Endothelial cell of umbilical vein (primary cell): ENCODE results near the gene TRNP1. TPM values are rescaled to one million over a fixed set of nuclear protein-coding genes. Genes with fewer than 3 reads are reported as not detected.

ENCODE experiments used
- BruUV-seq: library from RNA; stranded (reverse); fragments of 400-500 nt; replicated peaks from 2 replicates; lab custom pipeline; 2021; lab: Mats Ljungman, UMichigan
- CTCF ChIA-PET: fragments of 300-600, 350-600 bp; sonication (Branson Sonifier 250); formaldehyde crosslinking; loops from one replicate; lab custom pipeline; 2021; ENCODE audit warnings: antibody characterized with exemption, inconsistent platforms; lab: Charles Lee
- POLR2A ChIA-PET: fragments of 300-600, 350-600 bp; sonication (Branson Sonifier 250); formaldehyde crosslinking; loops from one replicate; lab custom pipeline; 2021; ENCODE audit warnings: antibody characterized with exemption, inconsistent platforms; lab: Charles Lee
- DNase-seq: peaks from one replicate; pipeline ENCODE4 v3.0.0-alpha.2; 2011; ENCODE audit warnings: low read depth, low spot score
- FAIRE-seq: peaks from 2 replicates; lab custom pipeline; 2011; peaks lifted over from hg19 to GRCh38; lab: Jason Lieb, UNC
- H2AFZ ChIP-seq: 2 replicates; pipeline ENCODE4 v1.6.0; 2012; ENCODE audit warnings: low read depth, low read length, control low read depth, inconsistent platforms
- H3K27ac ChIP-seq: 2 replicates; pipeline ENCODE4 v1.5.1; 2011; ENCODE audit warnings: low read depth, mild to moderate bottlenecking, control low read depth, low read length, moderate library complexity; ENCODE audit not compliant: insufficient read depth
- H3K27me3 ChIP-seq, 2 experiments: 2 replicates each; pipeline versions ENCODE4 v1.6.0 to v1.6.1; 2011; ENCODE audit warnings: low read length in 2 of 2, mixed read lengths in 1 of 2; ENCODE audit not compliant: control insufficient read depth in 2 of 2, insufficient read depth in 2 of 2
- H3K36me3 ChIP-seq, 2 experiments: 2 replicates in 1 of 2; 3 replicates in 1 of 2; pipeline ENCODE4 v1.5.1; 2011; ENCODE audit warnings: low read length in 2 of 2, mild to moderate bottlenecking in 1 of 2, moderate library complexity in 1 of 2; ENCODE audit not compliant: control insufficient read depth in 2 of 2, insufficient read depth in 2 of 2; ENCODE audit errors: extremely low read depth in 1 of 2
- H3K4me1 ChIP-seq: 3 replicates; pipeline ENCODE4 v1.5.1; 2011; ENCODE audit warnings: mild to moderate bottlenecking, low read length; ENCODE audit not compliant: control insufficient read depth, insufficient read depth; ENCODE audit errors: extremely low read depth
- H3K4me2 ChIP-seq: 2 replicates; pipeline ENCODE4 v1.6.1; 2011; ENCODE audit warnings: low read length, control low read depth, mixed read lengths; ENCODE audit not compliant: insufficient read depth
- H3K4me3 ChIP-seq, 3 experiments: fragments of 200-600 bp in 1 of 3; sonication (generic), shearing (Covaris generic) in 1 of 3; replicated peaks in 1 of 3; 2 replicates each; pipeline ENCODE4 v1.5.1; 2011 to 2016; ENCODE audit warnings: control low read depth in 3 of 3, low read length in 3 of 3, mild to moderate bottlenecking in 2 of 3, inconsistent platforms in 1 of 3, low read depth in 1 of 3, moderate library complexity in 1 of 3; ENCODE audit not compliant: insufficient read depth in 1 of 3
- H3K79me2 ChIP-seq: 2 replicates; pipeline ENCODE4 v1.6.0; 2012; ENCODE audit warnings: low read length, inconsistent platforms; ENCODE audit not compliant: control insufficient read depth, insufficient read depth
- H3K9ac ChIP-seq: replicated peaks from 2 replicates; pipeline ENCODE3; 2011; ENCODE audit warnings: low read length, control low read depth; ENCODE audit not compliant: insufficient read depth; ENCODE audit errors: extremely low read depth
- H3K9me1 ChIP-seq: replicated peaks from 3 replicates; pipeline ENCODE4 v1.6.0; 2011; ENCODE audit warnings: mild to moderate bottlenecking, low read length; ENCODE audit not compliant: control insufficient read depth, insufficient read depth; ENCODE audit errors: extremely low read depth
- H3K9me3 ChIP-seq: replicated peaks from 2 replicates; pipeline ENCODE4 v1.5.1; 2012; ENCODE audit warnings: low read length, inconsistent platforms; ENCODE audit not compliant: control insufficient read depth, insufficient read depth
- H4K20me1 ChIP-seq: replicated peaks from 2 replicates; pipeline ENCODE3; 2011; ENCODE audit warnings: mild to moderate bottlenecking, low read length; ENCODE audit not compliant: control insufficient read depth, insufficient read depth; ENCODE audit errors: extremely low read depth
- CTCF ChIP-seq, 2 donors: IDR thresholded peaks; 1 replicate in 1 of 2; 2 replicates in 1 of 2; pipeline ENCODE4 v1.5.1; 2011; ENCODE audit warnings: low read length in 2 of 2, mild to moderate bottlenecking in 2 of 2, moderate library complexity in 2 of 2, control low read depth in 1 of 2, inconsistent platforms in 1 of 2, low read depth in 1 of 2; ENCODE audit not compliant: insufficient read depth in 1 of 2; ENCODE audit errors: extremely low read depth in 1 of 2
- EZH2 ChIP-seq: IDR thresholded peaks from 2 replicates; pipeline ENCODE4 v1.6.1; 2012; ENCODE audit warnings: borderline replicate concordance, low read depth, mild to moderate bottlenecking, moderate library complexity, low read length, inconsistent platforms; ENCODE audit not compliant: severe bottlenecking
- FOS ChIP-seq: IDR thresholded peaks from 2 replicates; pipeline ENCODE4 v1.6.1; 2011; ENCODE audit warnings: mild to moderate bottlenecking, low read length, moderate library complexity, borderline replicate concordance; ENCODE audit not compliant: insufficient read depth
- GATA2 ChIP-seq: IDR thresholded peaks from 2 replicates; pipeline ENCODE4 v1.7.0; 2011; ENCODE audit warnings: low read depth, mild to moderate bottlenecking, moderate library complexity, mixed read lengths, low read length; ENCODE audit not compliant: insufficient read length, insufficient read depth
- JUN ChIP-seq: IDR thresholded peaks from 2 replicates; pipeline ENCODE4 v1.6.1; 2011; ENCODE audit warnings: borderline replicate concordance, low read depth; ENCODE audit not compliant: insufficient read length, insufficient read depth
- MAX ChIP-seq: IDR thresholded peaks from 2 replicates; pipeline ENCODE4 v1.6.1; 2011; ENCODE audit not compliant: insufficient read depth, insufficient read length
- MYC ChIP-seq: IDR thresholded peaks from one replicate; pipeline ENCODE4 v1.6.1; 2011; ENCODE audit warnings: mild to moderate bottlenecking, low read depth, low read length
- POLR2A ChIP-seq: IDR thresholded peaks from 2 replicates; pipeline ENCODE4 v1.6.1; 2012; ENCODE audit warnings: low read depth, mild to moderate bottlenecking, control low read depth, low read length
- POLR2AphosphoS5 ChIP-seq: IDR thresholded peaks from 2 replicates; pipeline ENCODE4 v1.6.1; 2012; ENCODE audit warnings: low read depth, mild to moderate bottlenecking, control low read depth, low read length, moderate library complexity; ENCODE audit not compliant: insufficient read depth
- dilution Hi-C: fragments of 300-500 bp; cut with MboI; formaldehyde crosslinking; loops from one replicate; pipeline ENCODE4 v1.15.0; 2019; ENCODE audit warnings: low sequenced_read_pairs; ENCODE audit not compliant: extremely low pct_ligation_motif_present
- intact Hi-C: fragments of 100-400 bp; cut with micrococcal nuclease; formaldehyde crosslinking; loops from one replicate; pipeline ENCODE4 v1.10.0; 2022
- polyA plus RNA-seq, 4 experiments: library from polyadenylated mRNA; depleted of rRNA in 3 of 4; stranded (reverse) in 3 of 4; unstranded in 1 of 4; fragments of >200 nt; gene quantifications; 2 replicates each; pipeline versions ENCODE4 v1.2.1 to v1.2.3, GENCODE V29; 2011 to 2012; ENCODE audit warnings: missing spikeins in 1 of 4
- total RNA-seq: library from RNA; stranded (reverse); gene quantifications from 2 replicates; pipeline ENCODE4 v1.2.3, GENCODE V29; 2021

TRNP1 gene
- total and polyA plus RNA-seq, 2 donors (not counting 3 experiments of a cell fraction or from before 2014, with no cell fraction given): 5.9 to 20.5 TPM

DNA sequence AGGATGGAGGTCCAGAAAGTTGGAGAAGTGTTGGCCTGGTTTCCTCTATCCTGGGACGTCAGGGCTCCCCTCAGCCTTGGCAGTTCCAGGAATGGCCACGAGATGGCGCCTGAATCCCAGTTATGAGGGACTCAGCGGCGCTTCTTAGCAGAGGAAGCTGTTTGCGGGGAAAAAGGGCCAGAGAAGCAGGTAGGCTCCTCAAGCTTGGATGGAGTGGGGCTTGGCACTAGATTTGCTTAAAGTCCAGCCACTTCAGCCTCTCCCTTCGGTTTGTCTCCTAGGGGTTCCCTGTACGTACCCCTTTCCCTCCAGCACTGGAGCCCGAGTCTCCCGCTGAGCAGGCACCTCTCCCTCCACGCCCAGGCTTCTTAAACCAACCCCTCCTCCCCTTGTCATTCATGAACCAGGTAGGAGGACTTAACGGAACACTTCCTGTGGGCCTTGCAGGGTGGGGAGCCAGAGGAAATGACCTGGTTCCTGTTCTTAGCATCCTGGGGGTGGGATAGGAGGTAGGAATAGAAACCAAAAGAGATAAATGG lies 51.2 kb downstream of the TRNP1 start:
- no peaks in the 10 kb centered on the region for H4K20me1 ChIP-seq
- H3K9me1 ChIP-seq: no peaks in the 10 kb centered on the region
- intact Hi-C loops (loop anchor here (1.0 to 5.0 kb wide), 5 partner anchors 47 to 348 kb away; partner anchors contain the start of gene GPR3), dilution Hi-C loops (loop anchor here (25.0 kb wide), 1 partner anchor 193 kb away; the partner anchor contains the start of gene WDTC1)
- peak overlapping the region; percentile 44 for H3K4me2 ChIP-seq
- H3K79me2 ChIP-seq: no peaks in the 10 kb centered on the region
- FAIRE-seq (peak; percentile 97), DNase-seq (peak; percentile 77)
- CTCF ChIA-PET: interaction anchor here (0.5 to 7.1 kb wide), 52 partner anchors 10 to 354 kb away, joined by 3 to 582 read pairs (median 6); partner anchors contain the start of genes GPR3, TENT5B and TRNP1
- H3K4me1 ChIP-seq: peaks cover 5% of the 10 kb centered on the region
- H3K27me3 ChIP-seq: no peaks in the 10 kb centered on the region
- peak overlapping the region; percentile 90 for H2AFZ ChIP-seq
- TF ChIP-seq POLR2AphosphoS5: no peak
- TF ChIP-seq CTCF (IDR thresholded peaks at IDR 0.05; ENCODE audit: extremely low read depth in 1 of 2, insufficient read depth in 1 of 2, low read depth in 1 of 2, low read length in 2 of 2): peak; percentile 95 to 96
- no peak overlapping the region for H3K27ac ChIP-seq
- H3K9me3 ChIP-seq: no peaks in the 10 kb centered on the region
- H3K36me3 ChIP-seq: no peaks in the 10 kb centered on the region
- H3K9ac ChIP-seq: no peak overlapping the region
- POLR2A ChIA-PET: no interaction called here
- H3K4me3 ChIP-seq: no peak overlapping the region
- no TSS peak for BruUV-seq

DNA sequence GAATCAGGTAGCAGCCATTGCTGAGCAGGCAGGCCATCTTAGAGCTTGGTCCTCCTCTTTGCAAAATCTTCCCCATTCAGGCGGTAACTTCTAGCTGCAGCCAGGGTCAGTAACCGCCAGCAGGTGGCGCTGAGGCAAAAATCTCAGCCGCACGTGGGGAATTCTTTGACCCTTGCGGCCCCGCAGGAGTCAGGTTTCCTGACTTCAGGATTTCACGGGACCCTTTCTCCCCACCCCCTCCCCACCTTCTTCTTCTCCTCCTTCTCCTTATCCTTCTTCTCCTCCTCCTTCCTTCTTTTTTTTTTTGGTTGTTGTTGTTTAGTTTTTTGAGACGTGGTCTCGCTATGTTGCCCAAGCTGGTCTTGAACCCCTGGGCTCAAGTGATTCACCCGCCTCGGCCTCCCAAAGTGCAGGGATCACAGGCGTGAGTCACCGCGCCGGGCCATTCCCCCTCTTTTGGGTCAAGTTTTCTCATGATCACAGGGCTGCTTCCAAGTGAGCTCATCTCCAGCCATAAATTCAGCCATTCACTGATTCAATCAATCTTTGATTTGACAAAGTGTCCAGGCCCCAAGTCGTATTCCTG lies 52.6 kb downstream of the TRNP1 start:
- CTCF ChIA-PET: interaction anchor here (0.6 to 7.1 kb wide), 51 partner anchors 8 to 352 kb away, joined by 3 to 582 read pairs (median 5); partner anchors contain the start of gene SLC9A1
- Histone ChIP-seq H3K36me3 (no peaks in the 10 kb centered on the region), H4K20me1 (no peaks in the 10 kb centered on the region), H3K4me1 (peaks cover 5% of the 10 kb centered on the region), H3K4me2 (no peak overlapping the region), H3K79me2 (no peaks in the 10 kb centered on the region), H3K27me3 (no peaks in the 10 kb centered on the region), H3K4me3 (no peak overlapping the region), H2AFZ (peak overlapping the region; percentile 53), H3K9me1 (no peaks in the 10 kb centered on the region), H3K27ac (no peak overlapping the region), H3K9me3 (no peaks in the 10 kb centered on the region), H3K9ac (no peak overlapping the region)
- no TSS peak for BruUV-seq
- FAIRE-seq (peak; percentile 79), DNase-seq (peak; percentile 42)
- dilution Hi-C loops (loop anchor here (25.0 kb wide), 1 partner anchor 191 kb away; the partner anchor contains the start of gene WDTC1), intact Hi-C loops (loop anchor here (1.0 to 2.0 kb wide), 2 partner anchors 153 to 238 kb away; no protein-coding TSS in a partner anchor)
- TF ChIP-seq POLR2AphosphoS5 (no peak), GATA2 (no peak), EZH2 (no peak), MYC (no peak), JUN (no peak), FOS (no peak), POLR2A (no peak), CTCF (IDR thresholded peaks at IDR 0.05; ENCODE audit: extremely low read depth in 1 of 2, insufficient read depth in 1 of 2, low read depth in 1 of 2, low read length in 2 of 2) (peak; percentile 86 to 88), MAX (peak; percentile 12)
- POLR2A ChIA-PET: interaction anchor here (0.6 to 1.4 kb wide), 3 partner anchors 57 to 201 kb away, joined by 3 to 8 read pairs (median 4); partner anchors contain the start of gene SLC9A1
